Measurements from ENCODE around the gene UBE2J2. TPM values are rescaled to one million over a fixed set of nuclear protein-coding genes. Genes with fewer than 3 reads are reported as not detected.
A peak's percentile ranks its signal among the peaks of the same experiment; 100 is the strongest.

Gene UBE2J2
- total and polyA plus RNA-seq, 5 experiments from 2014 or later: 84.7 to 105 (median 92.9) TPM

- Mint-ChIP-seq H3K27me3 (no peaks in the 10 kb centered on the region), H3K4me1 (peaks cover 30 to 60% (median 39%) of the 10 kb centered on the region in 4 donors), H3K4me3 (peak overlapping the region in 2 of 10 donors; percentile 1 to 34), H3K9me3 (no peaks in the 10 kb centered on the region), H3K36me3 (peaks cover 0 to 50% (median 1%) of the 10 kb centered on the region in 3 donors), H3K27ac (peak overlapping the region in 1 of 10 donors; percentile 80)
- DNase-seq (no peak), ATAC-seq (no peak)
- POLR2A ChIA-PET: no interaction called here
Measured at GRCh38 chr1:1267488-1268283, 6.0 kb downstream of the UBE2J2 start.

GRCh38 chr1:1264868-1265272 lies 8.8 kb downstream of the UBE2J2 start:
- Mint-ChIP-seq H3K27ac (peak overlapping the region in 1 of 10 donors; percentile 46), H3K4me3 (no peak overlapping the region), H3K36me3 (peaks cover 0 to 50% (median 0%) of the 10 kb centered on the region in 3 donors), H3K27me3 (no peaks in the 10 kb centered on the region), H3K9me3 (no peaks in the 10 kb centered on the region), H3K4me1 (peaks cover 13 to 53% (median 21%) of the 10 kb centered on the region in 4 donors)
- ATAC-seq (peak in 1 of 2 donors; percentile 23), DNase-seq (peak in 2 of 10 donors; percentile 27 to 29)
- POLR2A ChIA-PET: no interaction called here

GRCh38 chr1:1264026-1264425 lies 9.6 kb downstream of the UBE2J2 start:
- Mint-ChIP-seq H3K4me1 (peaks cover 15 to 56% (median 20%) of the 10 kb centered on the region in 4 donors), H3K27ac (no peak overlapping the region), H3K4me3 (no peak overlapping the region), H3K9me3 (no peaks in the 10 kb centered on the region), H3K27me3 (no peaks in the 10 kb centered on the region), H3K36me3 (peaks cover 0 to 51% (median 0%) of the 10 kb centered on the region in 3 donors)
- ATAC-seq (no peak), DNase-seq (no peak)
- POLR2A ChIA-PET: interaction anchor here (0.8 to 1.1 kb wide), 2 partner anchors 10 to 37 kb away, joined by 3 to 4 read pairs; partner anchors contain the start of gene UBE2J2

DNA sequence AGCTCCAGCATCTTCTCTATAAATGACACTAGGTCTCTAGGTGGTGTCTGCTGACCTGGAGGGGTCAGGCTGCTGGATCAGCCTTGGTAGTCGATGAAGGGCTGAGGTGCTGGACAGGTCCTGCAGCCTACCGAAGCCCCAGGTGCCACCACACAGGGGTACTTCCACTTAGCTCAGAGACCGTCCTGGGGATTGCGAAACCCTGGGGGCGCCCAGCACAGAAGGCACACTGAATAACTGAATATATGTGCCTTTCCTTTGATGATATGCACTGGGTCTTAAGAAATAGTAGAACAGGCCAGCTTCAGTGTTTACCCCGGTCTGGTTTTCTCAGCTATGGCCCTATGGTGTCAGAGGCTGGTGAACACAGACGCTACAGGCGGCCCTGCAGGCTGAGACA lies 10.9 kb downstream of the UBE2J2 start:
- ATAC-seq (no peak), DNase-seq (no peak)
- Mint-ChIP-seq H3K9me3 (no peaks in the 10 kb centered on the region), H3K27me3 (no peaks in the 10 kb centered on the region), H3K36me3 (peaks cover 0 to 50% (median 0%) of the 10 kb centered on the region in 3 donors), H3K27ac (peak overlapping the region in 1 of 10 donors; percentile 17), H3K4me3 (peak overlapping the region in 1 of 10 donors; percentile 28), H3K4me1 (peaks cover 11 to 51% (median 21%) of the 10 kb centered on the region in 4 donors)
- POLR2A ChIA-PET: interaction anchor here (1.5 kb wide), 1 partner anchor 8 kb away, joined by 8 read pairs; no protein-coding TSS in a partner anchor

- ATAC-seq (no peak), DNase-seq (no peak)
- H3K27ac Mint-ChIP-seq: no peak overlapping the region
- POLR2A ChIA-PET: interaction anchor here (1.5 kb wide), 1 partner anchor 9 kb away, joined by 8 read pairs; no protein-coding TSS in a partner anchor
- no peaks in the 10 kb centered on the region for H3K9me3 Mint-ChIP-seq
- H3K36me3 Mint-ChIP-seq: peaks cover 0 to 51% (median 0%) of the 10 kb centered on the region in 3 donors
- no peak overlapping the region for H3K4me3 Mint-ChIP-seq
- no peaks in the 10 kb centered on the region for H3K27me3 Mint-ChIP-seq
- peaks cover 11 to 51% (median 21%) of the 10 kb centered on the region in 4 donors for H3K4me1 Mint-ChIP-seq
Measured at GRCh38 chr1:1262071-1262470, 11.6 kb downstream of the UBE2J2 start.

DNA sequence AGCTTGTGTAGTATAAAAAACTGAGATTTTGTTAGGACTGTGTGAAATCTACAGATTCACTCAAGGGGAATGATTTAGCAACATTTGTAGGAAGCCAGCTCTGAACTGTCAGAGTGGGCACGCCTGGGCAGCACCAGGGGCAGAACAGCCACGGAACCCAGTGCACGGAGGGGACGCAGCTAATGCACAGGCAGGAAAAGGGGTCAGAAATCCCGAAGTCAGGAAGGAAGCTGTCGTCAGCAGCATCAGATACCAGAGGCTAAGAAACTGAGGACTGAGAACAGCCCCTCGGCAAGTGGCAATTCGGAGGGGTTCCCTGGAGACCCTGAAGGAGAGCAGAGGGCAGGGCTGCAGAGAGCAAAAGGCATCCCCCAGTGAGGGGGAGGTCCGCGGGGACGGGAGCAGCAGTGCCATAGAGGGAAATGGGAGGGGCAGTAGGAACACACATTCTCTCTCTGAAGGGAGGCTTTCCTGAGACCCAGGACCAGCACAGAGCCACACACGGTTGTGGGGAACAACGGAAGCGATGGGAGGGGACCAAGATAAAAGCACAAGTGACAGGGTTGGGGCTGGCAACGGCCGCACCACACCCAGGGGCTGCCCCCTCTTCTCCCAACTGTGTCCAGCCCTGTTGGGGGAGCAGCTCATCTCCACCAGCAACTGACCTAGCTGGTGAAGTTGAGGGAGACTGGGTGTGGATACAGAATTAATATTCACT lies 12.7 kb downstream of the UBE2J2 start:
- peak; percentile 56 to 58 for ATAC-seq
- H3K36me3 Mint-ChIP-seq: peaks cover 0 to 55% (median 0%) of the 10 kb centered on the region in 3 donors
- peaks cover 10 to 48% (median 20%) of the 10 kb centered on the region in 4 donors for H3K4me1 Mint-ChIP-seq
- POLR2A ChIA-PET: interaction anchor here (0.7 to 1.5 kb wide), 4 partner anchors 10 to 145 kb away, joined by 3 to 8 read pairs (median 4); partner anchors contain the start of gene UBE2J2
- peak overlapping the region in 9 of 10 donors; percentile 24 to 89 (median 80) for H3K27ac Mint-ChIP-seq
- no peak for DNase-seq
- peak overlapping the region in 9 of 10 donors; percentile 33 to 82 (median 60) for H3K4me3 Mint-ChIP-seq
- no peaks in the 10 kb centered on the region for H3K27me3 Mint-ChIP-seq
- no peaks in the 10 kb centered on the region for H3K9me3 Mint-ChIP-seq

GRCh38 chr1:1259951-1260600 lies 13.6 kb downstream of the UBE2J2 start:
- Mint-ChIP-seq H3K36me3 (peaks cover 0 to 58% (median 0%) of the 10 kb centered on the region in 3 donors), H3K9me3 (no peaks in the 10 kb centered on the region), H3K4me1 (peaks cover 10 to 45% (median 18%) of the 10 kb centered on the region in 4 donors), H3K27ac (peak overlapping the region in 5 of 10 donors; percentile 59 to 80 (median 78)), H3K4me3 (no peak overlapping the region), H3K27me3 (no peaks in the 10 kb centered on the region)
- DNase-seq (no peak), ATAC-seq (no peak)
- POLR2A ChIA-PET: interaction anchor here (1.2 kb wide), 1 partner anchor 21 kb away, joined by 3 read pairs; no protein-coding TSS in a partner anchor

DNA sequence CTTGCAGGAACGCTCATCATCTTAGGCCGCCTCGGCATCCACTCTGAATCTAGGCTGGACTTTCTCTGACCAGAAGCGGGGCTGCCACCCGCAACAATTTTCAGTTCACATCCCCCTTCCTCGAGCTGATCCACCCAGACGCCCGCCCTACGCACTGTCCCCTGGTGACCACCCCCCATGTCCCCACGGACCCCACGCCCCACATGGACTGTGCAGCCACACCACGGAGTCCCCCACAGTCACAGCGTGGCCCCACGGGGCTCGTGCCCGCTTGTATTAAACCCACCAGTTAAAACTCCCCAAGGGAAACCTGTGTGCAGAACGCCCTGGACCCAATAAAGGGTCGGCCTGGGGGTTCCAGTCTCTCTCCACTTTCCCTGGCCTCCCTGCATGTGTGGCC lies 14.1 kb downstream of the UBE2J2 start:
- no peak for ATAC-seq
- Mint-ChIP-seq H3K9me3 (no peaks in the 10 kb centered on the region), H3K27ac (peak overlapping the region in 4 of 10 donors; percentile 65 to 80 (median 77)), H3K36me3 (peaks cover 0 to 62% (median 0%) of the 10 kb centered on the region in 3 donors), H3K4me3 (no peak overlapping the region), H3K27me3 (no peaks in the 10 kb centered on the region), H3K4me1 (peaks cover 7 to 39% (median 18%) of the 10 kb centered on the region in 4 donors)
- DNase-seq: no peak
- POLR2A ChIA-PET: no interaction called here

- Mint-ChIP-seq H3K27me3 (no peaks in the 10 kb centered on the region), H3K36me3 (peaks cover 0 to 63% (median 0%) of the 10 kb centered on the region in 3 donors), H3K27ac (peak overlapping the region in 2 of 10 donors; percentile 31 to 75), H3K4me3 (no peak overlapping the region), H3K9me3 (no peaks in the 10 kb centered on the region), H3K4me1 (peaks cover 7 to 39% (median 18%) of the 10 kb centered on the region in 4 donors)
- ATAC-seq: no peak
- DNase-seq: no peak
- POLR2A ChIA-PET: no interaction called here
Measured at GRCh38 chr1:1259119-1259488, 14.6 kb downstream of the UBE2J2 start.

- no peak overlapping the region for H3K4me3 Mint-ChIP-seq
- no peak for ATAC-seq
- peaks cover 9 to 40% (median 25%) of the 10 kb centered on the region in 4 donors for H3K4me1 Mint-ChIP-seq
- no peak for DNase-seq
- H3K9me3 Mint-ChIP-seq: no peaks in the 10 kb centered on the region
- POLR2A ChIA-PET: interaction anchor here (0.6 to 0.8 kb wide), 2 partner anchors 10 to 765 kb away, joined by 3 read pairs; no protein-coding TSS in a partner anchor
- H3K27ac Mint-ChIP-seq: peak overlapping the region in 3 of 10 donors; percentile 35 to 86 (median 46)
- peaks cover 0 to 59% (median 0%) of the 10 kb centered on the region in 3 donors for H3K36me3 Mint-ChIP-seq
- H3K27me3 Mint-ChIP-seq: no peaks in the 10 kb centered on the region
Measured at GRCh38 chr1:1256956-1257871, 16.4 kb downstream of the UBE2J2 start.

GRCh38 chr1:1255611-1256010 lies 18.0 kb downstream of the UBE2J2 start:
- Mint-ChIP-seq H3K27ac (no peak overlapping the region), H3K4me3 (no peak overlapping the region), H3K27me3 (no peaks in the 10 kb centered on the region), H3K36me3 (peaks cover 0 to 48% (median 0%) of the 10 kb centered on the region in 3 donors), H3K9me3 (no peaks in the 10 kb centered on the region), H3K4me1 (peaks cover 11 to 39% (median 26%) of the 10 kb centered on the region in 4 donors)
- DNase-seq (no peak), ATAC-seq (no peak)
- POLR2A ChIA-PET: no interaction called here
